Measurements from ENCODE around the gene UBE2U.

- no peak for TF ChIP-seq CTCF (IDR thresholded peaks at IDR 0.05; ENCODE audit: low read depth, low read length, poor library complexity, severe bottlenecking)
- no peak for TF ChIP-seq EZH2phosphoT487 (IDR thresholded peaks at IDR 0.05; ENCODE audit: borderline replicate concordance, low read length)
Measured at GRCh38 chr1:64282351-64282750, 78.9 kb downstream of the UBE2U start.
